K562 (cell line): ENCODE data around the gene RALB. TPM values are rescaled to one million over a fixed set of nuclear protein-coding genes. Genes with fewer than 3 reads are reported as not detected.

Source experiments
- ATAC-seq: fragments of 200-7000 bp; cut with Tn5 transposase; 3 replicates; pipeline ENCODE4 v1.9.1; 2020; ENCODE audit warnings: moderate library complexity
- BruUV-seq: library from RNA; stranded (reverse); fragments of 400-500 nt; replicated peaks from 2 replicates; lab custom pipeline; 2021; lab: Mats Ljungman, UMichigan
- CTCF ChIA-PET: fragments of 300-600 bp; formaldehyde crosslinking; extraction: SDS; loops from one replicate; lab custom pipeline; 2021; ENCODE audit warnings: low intra/inter-chr PET ratio; lab: Yijun Ruan, JAX
- POLR2A ChIA-PET: fragments of 300-600, 350-650 bp; sonication (Branson Sonifier 250); formaldehyde crosslinking; extraction: SDS; loops from one replicate; lab custom pipeline; 2021; ENCODE audit warnings: antibody characterized with exemption, inconsistent platforms; lab: Yijun Ruan, JAX
- DNase-seq, 4 experiments: peaks; one replicate each; pipeline versions ENCODE4 v3.0.0 to v3.0.0-alpha.2; 2011 to 2018; ENCODE audit warnings: low spot score in 3 of 4, mixed read lengths in 3 of 4; ENCODE audit errors: extremely low read depth in 1 of 4
- FAIRE-seq: peaks from 2 replicates; lab custom pipeline; 2011; peaks lifted over from hg19 to GRCh38; lab: Jason Lieb, UNC
- H2AFZ ChIP-seq: 2 replicates; pipeline ENCODE4 v1.6.0; 2011; ENCODE audit warnings: low read depth, low read length, control low read depth, inconsistent platforms
- H3K27ac ChIP-seq: fragments of 200-600 bp; 3 replicates; pipeline ENCODE4 v1.8.0; 2011; ENCODE audit warnings: low read depth, mild to moderate bottlenecking, control low read depth, inconsistent platforms, low read length, moderate library complexity, mixed read lengths; ENCODE audit errors: extremely low read depth
- H3K27me3 ChIP-seq, 2 experiments: fragments of 300-600 bp in 1 of 2; 2 replicates in 1 of 2; 3 replicates in 1 of 2; pipeline versions ENCODE4 v1.6.0 to v1.8.0; 2011; ENCODE audit warnings: inconsistent platforms in 2 of 2, low read length in 2 of 2, mild to moderate bottlenecking in 1 of 2, mixed read lengths in 1 of 2, moderate library complexity in 1 of 2; ENCODE audit not compliant: control insufficient read depth in 2 of 2, insufficient read depth in 2 of 2
- H3K36me3 ChIP-seq: fragments of 300-600 bp; 3 replicates; pipeline ENCODE4 v1.8.0; 2011; ENCODE audit warnings: mild to moderate bottlenecking, low read length, inconsistent platforms; ENCODE audit not compliant: control insufficient read depth, insufficient read depth
- H3K4me1 ChIP-seq, 2 experiments: fragments of 200-600 bp in 1 of 2; replicated peaks in 1 of 2; 2 replicates in 1 of 2; 3 replicates in 1 of 2; pipeline versions ENCODE4 v1.5.1 to v1.8.0; 2011; ENCODE audit warnings: inconsistent platforms in 2 of 2, low read length in 2 of 2, mild to moderate bottlenecking in 1 of 2, mixed read lengths in 1 of 2, moderate library complexity in 1 of 2; ENCODE audit not compliant: control insufficient read depth in 2 of 2, insufficient read depth in 2 of 2
- H3K4me2 ChIP-seq: 2 replicates; pipeline ENCODE4 v1.6.1; 2011; ENCODE audit warnings: low read length, control low read depth, inconsistent platforms, mixed read lengths; ENCODE audit not compliant: insufficient read depth
- H3K4me3 ChIP-seq: fragments of 200-600 bp; sonication (generic), shearing (Covaris generic); 2 replicates; pipeline ENCODE4 v1.5.1; 2016; ENCODE audit warnings: control low read depth, inconsistent platforms
- H3K79me2 ChIP-seq: fragments of 200-600 bp; 3 replicates; pipeline ENCODE4 v1.8.0; 2011; ENCODE audit warnings: low read length, inconsistent platforms; ENCODE audit not compliant: control insufficient read depth, insufficient read depth
- H3K9ac ChIP-seq, 2 experiments: 2 replicates each; pipeline versions ENCODE4 v1.6.0 to v1.6.1; 2011; ENCODE audit warnings: low read depth in 2 of 2, low read length in 2 of 2, control low read depth in 1 of 2, inconsistent platforms in 1 of 2, mild to moderate bottlenecking in 1 of 2, mixed read lengths in 1 of 2; ENCODE audit not compliant: insufficient read depth in 1 of 2
- H3K9me1 ChIP-seq: one replicate; pipeline ENCODE4 v1.6.0; 2011; ENCODE audit warnings: inconsistent platforms, mild to moderate bottlenecking, low read length, moderate library complexity; ENCODE audit not compliant: control insufficient read depth, insufficient read depth
- H3K9me3 ChIP-seq: replicated peaks from 2 replicates; pipeline ENCODE4 v1.5.1; 2011; ENCODE audit warnings: low read depth, low read length, inconsistent platforms; ENCODE audit not compliant: control insufficient read depth, insufficient read depth
- H4K20me1 ChIP-seq: replicated peaks from 2 replicates; pipeline ENCODE4 v1.6.1; 2011; ENCODE audit warnings: low read length, inconsistent platforms, mixed read lengths; ENCODE audit not compliant: control insufficient read depth, insufficient read depth
- CBFB ChIP-seq: sonication (generic); formaldehyde crosslinking; IDR thresholded peaks from 2 replicates; pipeline ENCODE4 v1.4.0; 2020; ENCODE audit warnings: mild to moderate bottlenecking, missing genetic modification reagents
- CEBPB ChIP-seq: fragments of 450-650 bp; IDR thresholded peaks from 2 replicates; pipeline ENCODE4 v1.6.1; 2016; ENCODE audit warnings: missing genetic modification characterization, missing compliant biosample characterization
- MEIS2 ChIP-seq: fragments of 450-650 bp; IDR thresholded peaks from 2 replicates; pipeline ENCODE4 v1.6.1; 2014; ENCODE audit warnings: mild to moderate bottlenecking; ENCODE audit not compliant: partially characterized antibody
- TAF9B ChIP-seq: fragments of 450-650 bp; IDR thresholded peaks from 2 replicates; pipeline ENCODE4 v1.6.1; 2018; ENCODE audit warnings: mild to moderate bottlenecking; ENCODE audit not compliant: partially characterized antibody
- WGBS: fragments of 100-300 bp; shearing (Covaris generic); methylation state at CpG from one replicate; pipeline ENCODE4 v1.1.6; 2016; ENCODE audit warnings: low coverage, mixed read lengths; ENCODE audit not compliant: insufficient coverage; ENCODE audit errors: missing lambda C conversion rate; 5-methylcytosine and 5-hydroxymethylcytosine counted together
- in situ Hi-C: fragments of 300-500 bp; cut with MboI; formaldehyde crosslinking; loops from 4 replicates; pipeline ENCODE4 v1.15.0; 2018; ENCODE audit warnings: inconsistent platforms, mixed read lengths
- intact Hi-C: fragments of 100-400 bp; cut with micrococcal nuclease; formaldehyde crosslinking; loops from 2 replicates; pipeline ENCODE4 v1.14.2; 2022
- polyA plus RNA-seq, 8 experiments: library from polyadenylated mRNA; depleted of rRNA in 4 of 8; stranded (reverse) in 5 of 8; unstranded in 3 of 8; fragments of >200 nt; fragmentation: Nextera tagmentation in 2 of 8; fragmentation: Illumina TruSeq in 1 of 8; extraction: Ambion mirVana in 2 of 8; extraction: Trizol in 1 of 8; gene quantifications; 2 replicates each; pipeline versions ENCODE4 v1.2.1 to v1.2.3, GENCODE V29; 2011 to 2014; ENCODE audit warnings: inconsistent platforms in 1 of 8, missing spikeins in 1 of 8
- total RNA-seq, 7 experiments: library from RNA; depleted of rRNA in 6 of 7; stranded (reverse); fragments of >200 nt in 6 of 7; fragmentation: Illumina TruSeq in 2 of 7; extraction: Trizol in 2 of 7; gene quantifications; 2 replicates each; pipeline versions ENCODE4 v1.2.1 to v1.2.3, GENCODE V29; 2011 to 2021; ENCODE audit warnings: low replicate concordance in 1 of 7
- TF ChIP-seq, protein P1 (sequence below): fragments of 450-650 bp; conservative IDR thresholded peaks from 2 replicates; pipeline ENCODE4 v1.6.1; 2016; ENCODE audit warnings: missing genetic modification characterization, low read depth, mild to moderate bottlenecking, missing compliant biosample characterization, moderate library complexity
- TF ChIP-seq, protein P2 (sequence below): fragments of 200-800 bp; sonication (Bioruptor generic); IDR thresholded peaks from 2 replicates; pipeline ENCODE4 v1.6.1; 2017; ENCODE audit warnings: missing genetic modification characterization, missing compliant biosample characterization
- TF ChIP-seq, protein P3 (sequence below): sonication (generic); formaldehyde crosslinking; IDR thresholded peaks from 2 replicates; pipeline ENCODE4 v1.8.1; 2023; ENCODE audit warnings: missing genetic modification reagents, mild to moderate bottlenecking, borderline replicate concordance
- TF ChIP-seq, protein P4 (sequence below): fragments of 450-650 bp; IDR thresholded peaks from 2 replicates; pipeline ENCODE4 v1.6.1; 2016

Gene RALB
- total and polyA plus RNA-seq, 9 of the 15 experiments (the other 6 are each of a cell fraction or from before 2014, with no cell fraction given): 14.8 to 65.6 (median 38.4) TPM

DNA sequence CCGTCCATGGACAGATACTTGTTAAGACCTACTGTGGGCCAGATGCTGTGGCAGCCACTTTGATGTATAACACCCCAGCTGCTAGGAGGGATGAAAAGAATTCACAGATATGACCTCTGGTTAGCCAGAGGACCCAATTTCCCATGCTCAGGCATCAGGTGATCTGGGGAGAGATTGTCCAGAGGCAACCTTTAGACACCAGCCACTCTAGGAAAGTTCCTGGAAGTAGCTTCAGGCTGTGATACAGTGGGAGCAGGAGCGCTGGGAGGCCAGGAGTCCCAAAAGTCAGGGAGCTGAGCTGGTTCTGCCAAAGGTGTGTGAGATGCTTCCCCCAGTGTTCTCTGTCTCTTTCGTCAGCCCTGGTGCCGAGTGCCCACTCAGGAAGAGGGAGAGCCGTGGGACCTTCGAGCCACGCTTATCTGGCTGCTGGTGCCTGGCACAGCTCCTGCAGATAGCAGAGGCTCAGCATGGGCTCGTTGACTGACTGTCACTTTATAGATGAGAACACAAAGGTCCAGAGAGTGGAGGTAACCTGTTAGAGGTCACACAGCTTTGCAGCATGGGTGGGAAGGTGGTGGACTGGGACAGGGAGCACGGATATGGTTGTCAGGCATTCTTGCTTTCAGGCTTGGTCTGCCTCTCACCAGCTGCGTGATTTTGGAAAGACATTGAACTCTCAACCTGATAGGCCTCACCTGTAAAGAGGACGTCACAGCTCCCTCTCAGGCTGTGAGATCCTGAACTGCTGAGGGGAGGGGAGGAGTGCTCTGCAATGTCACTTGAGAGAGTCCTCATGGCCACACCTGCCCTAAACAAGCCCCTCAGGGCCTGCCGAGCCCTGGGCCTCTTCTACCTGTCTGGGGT is 7.8 kb upstream of the RALB start (continued):
- TF ChIP-seq, protein P1, sequence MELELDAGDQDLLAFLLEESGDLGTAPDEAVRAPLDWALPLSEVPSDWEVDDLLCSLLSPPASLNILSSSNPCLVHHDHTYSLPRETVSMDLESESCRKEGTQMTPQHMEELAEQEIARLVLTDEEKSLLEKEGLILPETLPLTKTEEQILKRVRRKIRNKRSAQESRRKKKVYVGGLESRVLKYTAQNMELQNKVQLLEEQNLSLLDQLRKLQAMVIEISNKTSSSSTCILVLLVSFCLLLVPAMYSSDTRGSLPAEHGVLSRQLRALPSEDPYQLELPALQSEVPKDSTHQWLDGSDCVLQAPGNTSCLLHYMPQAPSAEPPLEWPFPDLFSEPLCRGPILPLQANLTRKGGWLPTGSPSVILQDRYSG (tag): no peak

DNA sequence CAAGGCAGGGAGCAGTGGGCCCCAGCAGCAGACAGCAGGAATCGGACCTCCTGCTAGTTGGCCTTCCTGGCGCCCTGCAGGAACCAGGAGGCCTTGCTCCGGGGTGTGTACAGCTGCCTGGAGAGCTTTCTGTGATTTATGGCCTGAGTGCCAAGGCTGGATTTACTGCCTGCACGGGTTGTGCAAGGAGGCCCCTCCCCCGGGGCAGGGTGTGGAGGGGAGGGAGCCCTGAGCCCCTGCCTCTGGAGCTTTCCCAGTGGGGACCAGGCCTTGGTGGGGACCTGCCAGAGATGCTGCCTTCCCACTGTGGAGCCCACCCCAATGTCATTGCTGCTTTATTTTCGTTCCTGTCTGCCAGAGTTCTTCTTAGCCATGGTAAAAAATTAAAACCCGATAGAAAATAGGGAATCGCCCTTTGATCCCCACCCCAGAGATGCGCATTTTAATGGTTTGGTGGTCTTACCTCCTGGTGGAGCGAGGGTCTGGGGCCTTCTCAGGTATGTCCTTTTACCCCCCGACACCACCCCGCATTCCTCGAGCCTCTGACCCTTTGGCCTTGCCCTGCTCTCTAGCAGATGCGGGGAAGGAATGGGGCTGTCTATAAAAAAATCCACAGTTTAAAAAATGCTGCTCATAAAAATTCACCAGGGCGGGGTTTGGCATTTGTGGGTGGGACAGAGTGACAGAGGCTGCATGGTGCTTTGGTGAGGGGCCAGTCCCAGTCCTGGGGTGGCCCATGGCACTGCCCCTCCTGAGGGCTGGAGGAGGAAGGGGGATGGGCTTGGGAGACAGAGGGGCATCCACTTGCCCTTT is 6.9 kb upstream of the RALB start:
- Histone ChIP-seq H3K9me1 (no peaks in the 10 kb centered on the region), H4K20me1 (no peaks in the 10 kb centered on the region; the same call in 1 of the 2 replicates), H3K4me3 (no peak overlapping the region), H3K27ac (no peak overlapping the region), H3K79me2 (no peaks in the 10 kb centered on the region), H3K9ac (peak overlapping the region in 1 of 2 experiments; percentile 33; a peak in 1 of 4 replicates), H3K36me3 (no peaks in the 10 kb centered on the region), H3K4me2 (no peak overlapping the region), H3K27me3 (peaks cover 0 to 6% of the 10 kb centered on the region in 2 experiments; a peak in 3 of 5 replicates), H3K4me1 (peaks cover under 1 to 9% of the 10 kb centered on the region in 2 experiments; a peak in 3 of 5 replicates), H3K9me3 (no peaks in the 10 kb centered on the region), H2AFZ (no peak overlapping the region)
- in situ Hi-C loops: no loop called here
- WGBS: 29% methylated on average over 14 of the region's 15 CpGs
- CTCF ChIA-PET: no interaction called here
- intact Hi-C loops: no loop called here
- ATAC-seq: peak; percentile 49
- no peak for DNase-seq
- no TSS peak for BruUV-seq
- FAIRE-seq: no peak
- POLR2A ChIA-PET: interaction anchor here (0.6 to 1.4 kb wide), 2 partner anchors 14 to 21 kb away, joined by 3 to 5 read pairs; no protein-coding TSS in a partner anchor
- TF ChIP-seq CBFB (CRISPR knock-in tag) (no peak), CEBPB (tag) (peak; percentile 81), MEIS2 (peak; percentile 97), TAF9B (no peak)
- TF ChIP-seq, protein P2, sequence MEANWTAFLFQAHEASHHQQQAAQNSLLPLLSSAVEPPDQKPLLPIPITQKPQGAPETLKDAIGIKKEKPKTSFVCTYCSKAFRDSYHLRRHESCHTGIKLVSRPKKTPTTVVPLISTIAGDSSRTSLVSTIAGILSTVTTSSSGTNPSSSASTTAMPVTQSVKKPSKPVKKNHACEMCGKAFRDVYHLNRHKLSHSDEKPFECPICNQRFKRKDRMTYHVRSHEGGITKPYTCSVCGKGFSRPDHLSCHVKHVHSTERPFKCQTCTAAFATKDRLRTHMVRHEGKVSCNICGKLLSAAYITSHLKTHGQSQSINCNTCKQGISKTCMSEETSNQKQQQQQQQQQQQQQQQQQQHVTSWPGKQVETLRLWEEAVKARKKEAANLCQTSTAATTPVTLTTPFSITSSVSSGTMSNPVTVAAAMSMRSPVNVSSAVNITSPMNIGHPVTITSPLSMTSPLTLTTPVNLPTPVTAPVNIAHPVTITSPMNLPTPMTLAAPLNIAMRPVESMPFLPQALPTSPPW (CRISPR knock-in tag): peak; percentile 40; the same call in 1 of the 2 replicates
- TF ChIP-seq, protein P3, sequence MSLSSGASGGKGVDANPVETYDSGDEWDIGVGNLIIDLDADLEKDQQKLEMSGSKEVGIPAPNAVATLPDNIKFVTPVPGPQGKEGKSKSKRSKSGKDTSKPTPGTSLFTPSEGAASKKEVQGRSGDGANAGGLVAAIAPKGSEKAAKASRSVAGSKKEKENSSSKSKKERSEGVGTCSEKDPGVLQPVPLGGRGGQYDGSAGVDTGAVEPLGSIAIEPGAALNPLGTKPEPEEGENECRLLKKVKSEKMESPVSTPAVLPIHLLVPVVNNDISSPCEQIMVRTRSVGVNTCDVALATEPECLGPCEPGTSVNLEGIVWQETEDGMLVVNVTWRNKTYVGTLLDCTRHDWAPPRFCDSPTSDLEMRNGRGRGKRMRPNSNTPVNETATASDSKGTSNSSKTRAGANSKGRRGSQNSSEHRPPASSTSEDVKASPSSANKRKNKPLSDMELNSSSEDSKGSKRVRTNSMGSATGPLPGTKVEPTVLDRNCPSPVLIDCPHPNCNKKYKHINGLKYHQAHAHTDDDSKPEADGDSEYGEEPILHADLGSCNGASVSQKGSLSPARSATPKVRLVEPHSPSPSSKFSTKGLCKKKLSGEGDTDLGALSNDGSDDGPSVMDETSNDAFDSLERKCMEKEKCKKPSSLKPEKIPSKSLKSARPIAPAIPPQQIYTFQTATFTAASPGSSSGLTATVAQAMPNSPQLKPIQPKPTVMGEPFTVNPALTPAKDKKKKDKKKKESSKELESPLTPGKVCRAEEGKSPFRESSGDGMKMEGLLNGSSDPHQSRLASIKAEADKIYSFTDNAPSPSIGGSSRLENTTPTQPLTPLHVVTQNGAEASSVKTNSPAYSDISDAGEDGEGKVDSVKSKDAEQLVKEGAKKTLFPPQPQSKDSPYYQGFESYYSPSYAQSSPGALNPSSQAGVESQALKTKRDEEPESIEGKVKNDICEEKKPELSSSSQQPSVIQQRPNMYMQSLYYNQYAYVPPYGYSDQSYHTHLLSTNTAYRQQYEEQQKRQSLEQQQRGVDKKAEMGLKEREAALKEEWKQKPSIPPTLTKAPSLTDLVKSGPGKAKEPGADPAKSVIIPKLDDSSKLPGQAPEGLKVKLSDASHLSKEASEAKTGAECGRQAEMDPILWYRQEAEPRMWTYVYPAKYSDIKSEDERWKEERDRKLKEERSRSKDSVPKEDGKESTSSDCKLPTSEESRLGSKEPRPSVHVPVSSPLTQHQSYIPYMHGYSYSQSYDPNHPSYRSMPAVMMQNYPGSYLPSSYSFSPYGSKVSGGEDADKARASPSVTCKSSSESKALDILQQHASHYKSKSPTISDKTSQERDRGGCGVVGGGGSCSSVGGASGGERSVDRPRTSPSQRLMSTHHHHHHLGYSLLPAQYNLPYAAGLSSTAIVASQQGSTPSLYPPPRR (CRISPR knock-in tag): no peak
- TF ChIP-seq, protein P4, sequence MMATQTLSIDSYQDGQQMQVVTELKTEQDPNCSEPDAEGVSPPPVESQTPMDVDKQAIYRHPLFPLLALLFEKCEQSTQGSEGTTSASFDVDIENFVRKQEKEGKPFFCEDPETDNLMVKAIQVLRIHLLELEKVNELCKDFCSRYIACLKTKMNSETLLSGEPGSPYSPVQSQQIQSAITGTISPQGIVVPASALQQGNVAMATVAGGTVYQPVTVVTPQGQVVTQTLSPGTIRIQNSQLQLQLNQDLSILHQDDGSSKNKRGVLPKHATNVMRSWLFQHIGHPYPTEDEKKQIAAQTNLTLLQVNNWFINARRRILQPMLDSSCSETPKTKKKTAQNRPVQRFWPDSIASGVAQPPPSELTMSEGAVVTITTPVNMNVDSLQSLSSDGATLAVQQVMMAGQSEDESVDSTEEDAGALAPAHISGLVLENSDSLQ: peak; percentile 81
